IPS-NIHi7 (cell line): ENCODE data around the gene SHISA6.
"Not testable (repeated sequence)": the region's sequence is repeated elsewhere in the genome, so short reads cannot be mapped to it uniquely, and the experiment has no call there.

Experiments
- DNase-seq: peaks from one replicate; pipeline ENCODE4 v3.0.0; 2012; ENCODE audit warnings: mixed read lengths; ENCODE audit errors: extremely low spot score

Gene SHISA6

DNA sequence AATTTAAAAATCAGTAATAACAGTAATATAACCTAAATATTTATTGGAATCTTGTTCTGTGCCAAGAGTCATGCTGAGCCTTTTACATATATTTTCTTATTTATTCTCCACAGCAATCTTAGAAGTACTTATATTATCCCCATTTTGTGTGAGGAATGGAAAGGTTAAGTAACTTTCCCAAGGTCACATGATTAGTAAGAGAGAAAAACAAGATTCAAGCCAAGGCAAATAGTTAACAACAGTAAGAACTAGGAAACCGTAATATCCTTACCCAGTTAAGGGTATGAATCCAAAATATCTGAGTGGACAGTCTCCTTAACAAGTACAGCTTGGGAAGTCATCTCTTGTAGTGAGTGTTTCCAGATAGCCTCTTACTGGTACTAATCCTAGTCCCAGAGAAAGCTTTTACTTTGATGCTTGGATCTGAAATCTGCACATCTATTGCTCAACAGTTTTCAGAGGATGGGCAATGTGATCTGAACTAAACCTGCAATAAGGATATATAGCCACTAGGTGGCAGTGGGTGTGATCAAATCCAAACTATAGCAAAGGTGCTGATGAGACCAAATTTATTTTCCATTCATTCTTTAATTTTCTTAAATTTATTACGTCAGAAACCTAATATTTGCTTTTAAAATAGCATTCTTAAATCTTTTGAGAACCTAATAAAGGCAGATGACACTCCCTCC lies 23.3 kb downstream of the SHISA6 start:
- DNase-seq: peak; percentile 43

DNA sequence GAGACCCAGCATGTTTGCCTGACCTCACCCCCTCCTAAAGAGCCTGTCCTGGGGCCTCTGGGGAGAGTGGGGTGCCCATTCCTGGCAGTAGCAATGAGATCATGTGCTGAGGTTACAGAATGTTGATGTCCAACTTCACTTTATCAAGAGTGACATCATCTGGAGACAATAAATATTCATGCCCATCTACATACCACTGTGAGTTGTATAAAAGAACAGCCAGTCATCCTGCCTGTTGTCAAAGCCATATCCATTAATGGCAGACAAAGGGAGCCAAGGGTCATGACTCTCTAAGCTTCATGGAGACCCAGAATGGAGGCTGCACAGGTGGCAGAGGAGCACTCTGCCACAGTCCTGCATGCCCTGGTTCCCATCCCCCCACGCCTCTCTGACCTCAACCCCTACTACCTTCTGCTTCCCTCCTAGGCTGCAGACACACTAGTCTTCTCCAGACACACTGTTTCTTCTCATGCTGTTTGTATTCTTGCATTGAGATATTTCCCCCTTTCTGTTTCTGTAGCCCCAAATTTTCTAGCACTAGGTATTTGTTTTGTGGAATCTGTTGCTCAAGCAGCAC lies 27.1 kb downstream of the SHISA6 start:
- DNase-seq: no peak

DNA sequence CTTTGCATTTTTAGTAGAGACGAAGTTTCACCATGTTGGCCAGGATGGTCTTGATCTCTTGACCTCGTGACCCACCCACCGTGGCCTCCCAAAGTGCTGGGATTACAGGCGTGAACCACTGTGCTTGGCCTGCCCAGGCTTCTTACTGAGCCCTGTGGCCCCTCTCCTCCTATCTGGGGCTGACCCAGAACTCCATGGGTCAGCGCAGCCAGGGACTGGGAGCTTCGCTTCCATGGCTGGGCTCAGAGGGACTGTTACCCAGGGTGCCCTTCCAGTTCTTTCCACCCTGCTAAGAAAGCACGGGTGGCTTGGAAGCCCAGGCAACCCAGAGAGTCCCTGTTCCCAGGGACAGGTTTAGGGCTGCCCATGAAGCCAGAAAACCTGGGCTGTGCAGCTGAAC lies 28.2 kb downstream of the SHISA6 start:
- no peak for DNase-seq

DNA sequence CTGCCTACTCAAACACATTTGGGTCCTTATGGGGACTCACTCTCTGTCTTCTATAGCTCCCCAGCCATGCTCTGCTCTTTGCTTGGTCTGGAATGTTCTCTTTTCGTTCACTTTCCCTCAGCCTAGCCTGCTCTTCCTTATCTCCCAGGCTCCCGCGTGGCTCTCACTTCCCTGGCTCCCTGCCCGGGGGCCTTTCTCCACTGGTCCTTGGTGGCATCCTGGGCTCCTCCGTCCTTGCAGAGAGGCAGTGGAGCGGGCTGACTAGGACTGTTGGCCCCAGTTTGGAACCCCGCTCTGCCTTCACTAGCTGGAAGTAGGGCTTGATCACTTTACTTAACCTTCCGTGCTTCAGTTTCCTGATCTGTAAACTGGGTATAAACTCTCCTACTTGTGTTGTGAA lies 31.2 kb downstream of the SHISA6 start:
- DNase-seq: no peak

DNA sequence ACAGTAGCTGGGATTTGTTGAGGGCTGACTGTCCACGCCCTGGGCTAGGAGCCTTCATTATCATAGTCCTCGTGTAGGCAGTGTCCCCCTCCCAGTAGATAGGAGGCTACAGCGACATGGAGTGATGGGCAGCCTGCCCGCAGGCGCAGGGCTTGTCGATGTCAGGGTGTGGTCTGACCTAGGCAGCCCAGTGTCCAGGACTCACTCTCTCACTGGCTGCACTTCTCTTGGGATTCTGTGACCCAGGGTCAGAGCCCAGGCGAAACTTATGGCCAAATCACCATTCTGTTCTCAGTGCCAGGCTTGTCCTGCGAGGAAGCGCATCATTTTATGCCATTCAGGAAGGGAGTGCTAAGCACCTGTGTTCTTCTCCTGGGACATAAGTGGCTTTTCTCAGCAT lies 32.6 kb downstream of the SHISA6 start:
- no peak for DNase-seq

DNA sequence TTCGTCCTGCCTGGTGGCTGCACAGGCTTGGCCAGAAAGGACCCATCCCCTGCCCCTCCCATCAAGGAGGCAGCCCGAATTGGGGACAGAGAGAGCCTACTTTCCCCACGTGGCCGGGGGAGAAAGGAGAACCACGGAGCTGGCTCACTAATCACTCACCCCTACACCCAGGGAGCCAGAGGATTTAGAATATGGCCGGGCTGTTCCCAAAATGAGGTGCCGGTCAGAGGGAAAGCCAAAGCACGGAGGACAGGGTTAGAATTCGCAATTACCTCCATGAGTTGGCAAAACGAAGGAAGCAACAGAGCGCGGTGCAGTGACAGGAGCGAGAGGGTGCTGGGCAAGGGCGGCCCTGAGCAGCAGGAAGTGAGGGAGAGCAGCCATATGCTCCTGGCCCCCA lies 33.1 kb downstream of the SHISA6 start:
- no peak for DNase-seq

DNA sequence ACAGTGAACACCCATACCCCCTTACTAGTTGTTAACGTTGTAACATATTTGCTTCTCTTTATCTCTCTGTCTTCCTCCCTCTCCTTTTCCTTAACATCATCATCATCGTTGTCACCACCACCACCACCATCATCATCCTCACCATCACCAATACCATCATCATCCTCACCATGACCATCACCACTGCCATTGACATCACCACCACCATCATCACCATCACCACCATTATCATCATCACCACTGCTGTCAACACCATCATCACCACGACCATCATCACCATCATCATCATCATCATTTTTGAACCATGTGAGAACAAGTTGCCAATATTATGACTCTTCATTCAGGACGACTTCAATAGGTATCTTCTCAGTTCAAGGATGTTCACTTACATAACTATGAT lies 35.5 kb downstream of the SHISA6 start:
- no peak for DNase-seq

DNA sequence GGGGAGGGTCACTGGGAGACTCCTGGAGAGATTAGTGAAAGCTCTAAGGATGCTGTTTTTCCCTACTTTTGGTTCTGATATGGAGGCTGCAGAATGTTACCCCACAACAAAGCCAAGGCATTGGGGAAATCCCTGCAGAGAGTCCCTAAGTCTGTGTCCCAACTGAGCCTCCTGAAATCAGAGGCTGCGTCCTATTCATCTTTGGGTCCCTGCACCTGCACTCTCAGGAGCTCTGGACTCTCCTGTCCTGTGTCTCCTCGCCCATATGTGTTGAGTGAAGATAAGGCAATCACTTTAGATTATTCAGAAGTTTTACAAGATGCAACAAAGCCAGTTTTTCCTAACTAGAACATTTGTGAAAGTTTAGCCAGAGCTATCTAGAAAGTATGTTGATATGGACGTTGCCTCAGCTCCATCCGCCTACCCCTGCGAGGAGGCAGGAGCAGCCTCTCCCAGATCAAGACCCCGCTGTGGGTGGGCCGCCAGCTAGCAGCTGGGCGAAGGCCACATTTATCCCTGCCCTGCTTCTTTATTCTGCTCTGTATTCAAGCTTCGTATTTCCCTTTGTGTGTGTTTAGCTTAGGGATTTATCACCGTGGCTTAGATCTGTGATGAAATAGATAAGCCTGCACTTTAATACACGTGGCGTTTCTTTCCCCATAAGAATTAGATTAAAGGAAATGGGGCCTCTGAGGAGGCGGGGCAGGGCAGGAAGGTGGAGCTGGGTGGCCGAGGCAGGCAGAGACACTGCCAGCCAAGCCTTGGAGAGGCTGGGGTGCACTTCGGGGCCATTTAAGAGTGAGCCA lies 37.4 kb downstream of the SHISA6 start:
- no peak for DNase-seq

DNA sequence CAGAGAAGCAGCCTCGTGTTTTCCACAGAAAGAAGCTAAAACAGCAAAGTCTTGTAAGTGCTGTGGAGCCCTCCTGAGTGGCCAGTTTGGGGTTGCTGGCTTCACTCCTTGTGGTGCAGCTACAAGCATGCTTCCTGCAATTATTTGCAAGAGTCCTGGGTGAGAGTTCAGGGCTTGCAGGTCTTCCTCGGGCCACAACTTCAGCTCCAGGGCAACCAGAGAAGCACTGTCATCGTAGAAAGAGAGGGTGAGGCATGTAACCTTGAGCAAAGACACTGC lies 37.9 kb downstream of the SHISA6 start:
- no peak for DNase-seq

DNA sequence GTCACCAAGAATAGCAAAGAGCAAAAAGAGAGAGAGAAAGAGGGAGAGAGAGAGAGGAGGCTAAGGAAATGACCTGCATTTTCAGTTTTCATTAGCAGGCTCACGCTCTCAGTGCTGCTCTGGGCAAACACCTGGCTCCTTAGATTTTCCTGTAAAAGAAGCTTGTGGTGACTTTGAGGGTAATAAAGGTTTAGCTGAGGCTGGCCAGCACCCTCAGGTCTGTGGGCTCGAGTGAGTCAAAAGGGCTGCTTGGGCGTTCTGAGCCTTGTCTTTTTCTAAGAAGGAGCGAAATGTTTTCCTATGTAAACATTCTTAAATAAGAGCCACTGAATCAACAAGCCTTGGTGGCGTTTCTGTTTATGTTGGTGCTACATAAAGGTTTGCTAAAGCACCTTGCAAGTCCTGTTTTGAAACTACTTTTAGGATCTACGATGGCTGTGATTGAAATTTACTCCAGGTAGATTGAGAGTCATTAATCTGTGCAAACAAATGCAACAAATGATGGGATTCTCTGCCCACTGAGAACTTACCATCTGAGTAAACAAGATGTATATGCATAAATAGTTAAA lies 38.8 kb downstream of the SHISA6 start:
- no peak for DNase-seq

DNA sequence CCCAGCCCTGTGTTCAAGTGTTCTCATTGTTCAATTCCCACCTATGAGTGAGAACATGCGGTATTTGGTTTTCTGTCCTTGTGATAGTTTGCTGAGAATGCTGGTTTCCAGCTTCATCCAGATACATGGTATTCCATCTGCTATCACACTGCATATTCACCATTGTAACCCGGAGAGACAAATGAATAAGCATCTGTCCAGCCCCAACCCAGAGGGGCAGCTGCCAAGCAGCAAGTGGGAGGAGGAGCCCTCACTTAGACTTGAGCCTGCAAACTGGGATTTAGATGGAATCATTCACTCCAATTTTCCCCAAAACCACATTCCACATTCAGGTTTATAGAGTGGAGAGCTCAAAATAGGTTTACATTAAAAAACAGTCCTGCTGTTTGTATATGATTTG lies 41.6 kb downstream of the SHISA6 start:
- no peak for DNase-seq

DNA sequence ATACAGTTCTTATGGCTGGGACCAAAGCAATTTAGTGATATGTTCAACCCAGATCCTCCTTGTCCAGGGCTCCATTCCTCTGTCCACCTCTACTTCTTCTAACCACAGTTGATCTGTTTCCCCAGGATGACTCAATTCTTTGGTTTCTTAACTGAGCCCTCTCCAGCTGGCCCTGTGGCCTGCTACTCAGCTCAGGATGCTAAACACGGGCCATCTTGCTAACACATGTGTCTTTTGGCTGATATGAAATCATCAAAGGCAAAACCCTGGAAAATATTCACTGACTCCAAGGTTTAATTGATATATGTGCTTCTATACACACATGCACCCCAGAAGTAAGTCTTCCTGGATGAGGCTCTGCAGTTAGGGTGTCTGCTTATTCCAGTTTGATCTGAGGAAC lies 43.8 kb downstream of the SHISA6 start:
- no peak for DNase-seq

DNA sequence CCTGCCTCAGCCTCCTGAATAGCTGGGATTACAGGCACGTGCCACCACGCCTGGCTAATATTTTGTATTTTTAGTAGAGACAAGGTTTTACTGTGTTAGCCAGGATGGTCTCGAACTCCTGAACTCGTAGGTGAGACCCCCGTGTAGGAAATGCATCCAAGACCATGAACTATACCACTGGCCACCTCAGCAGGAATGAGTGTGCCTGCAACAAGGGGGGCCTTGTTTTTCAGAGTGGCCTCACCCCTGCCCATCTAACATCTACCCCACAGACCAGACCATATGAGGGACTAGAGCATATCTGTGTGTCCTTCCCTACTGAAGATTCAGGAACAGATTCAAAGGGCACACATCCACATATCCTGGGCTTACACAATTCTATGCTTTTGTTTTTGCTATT lies 44.9 kb downstream of the SHISA6 start:
- no peak for DNase-seq

DNA sequence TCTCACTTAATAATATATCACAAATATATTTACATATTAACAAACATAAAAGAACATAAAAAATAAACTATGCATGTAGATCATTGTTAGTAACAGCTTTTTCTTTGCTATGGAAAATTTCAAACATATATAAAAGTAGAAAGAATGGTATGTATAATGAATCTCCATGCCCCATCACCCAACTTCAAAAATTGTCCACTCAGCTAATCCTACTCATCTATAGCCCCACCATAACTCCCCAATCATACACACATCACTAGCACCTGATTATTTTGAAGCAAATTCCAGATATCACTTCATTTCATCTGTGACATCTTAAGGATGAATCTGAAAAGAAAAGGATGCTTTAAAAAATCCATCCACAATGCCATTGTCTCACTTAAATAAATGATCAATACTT lies 46.8 kb downstream of the SHISA6 start:
- DNase-seq: no peak

DNA sequence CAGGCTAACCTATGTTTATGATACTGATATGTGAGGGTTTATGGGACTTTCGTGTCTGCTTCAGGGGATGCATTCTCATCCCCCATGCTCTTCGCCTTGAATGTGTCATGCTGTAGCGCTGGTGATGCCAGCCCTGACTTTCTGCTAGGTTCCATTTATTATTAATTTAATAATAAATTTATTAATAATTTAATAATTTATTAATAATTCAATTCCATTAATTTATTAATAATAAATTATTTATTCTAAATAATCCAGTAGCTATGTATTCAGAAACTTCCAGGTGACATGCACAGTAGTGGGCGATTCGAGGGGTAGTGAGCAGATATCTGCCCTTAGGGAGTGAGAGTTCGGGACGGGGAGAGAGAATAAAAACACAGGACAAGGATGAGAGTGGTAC lies 49.8 kb downstream of the SHISA6 start:
- DNase-seq: no peak

DNA sequence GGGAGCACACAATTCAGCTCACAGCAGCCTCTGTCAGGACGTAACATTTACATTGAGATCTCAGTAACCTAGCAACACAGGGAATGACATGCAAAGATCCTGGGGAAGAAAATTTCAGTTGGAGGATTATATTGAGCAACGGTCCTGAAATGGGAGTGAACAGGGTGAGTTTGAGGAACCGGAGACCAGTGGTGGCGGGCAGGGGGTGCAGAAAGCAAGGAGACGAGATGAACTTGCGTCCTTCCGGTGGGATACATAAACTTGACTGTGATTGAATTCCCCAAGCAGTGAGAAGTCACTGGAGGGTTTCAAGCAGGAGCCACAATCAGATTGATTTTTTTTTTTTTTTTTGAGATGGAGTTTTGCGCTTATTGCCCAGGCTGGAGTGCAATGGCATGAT lies 51.5 kb downstream of the SHISA6 start:
- no peak for DNase-seq

DNA sequence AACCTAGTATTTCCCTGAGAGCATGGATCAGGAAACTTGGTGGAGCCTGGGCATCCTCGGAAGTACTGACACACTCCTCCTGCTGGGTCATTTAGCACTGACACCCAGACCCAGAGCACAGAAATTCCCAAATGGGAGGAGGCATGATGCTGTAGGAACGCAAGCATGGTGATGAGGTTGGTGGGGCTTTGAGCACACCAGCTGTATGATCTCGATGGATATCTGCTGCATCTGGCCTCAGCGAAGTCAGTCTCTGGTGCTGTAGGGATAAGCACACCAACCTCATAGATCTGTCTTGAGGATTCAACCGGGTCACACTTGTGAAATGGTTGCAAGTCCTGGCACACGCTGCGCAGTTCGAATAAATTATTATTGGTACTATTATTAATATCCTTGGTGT lies 52.5 kb downstream of the SHISA6 start:
- DNase-seq: no peak

DNA sequence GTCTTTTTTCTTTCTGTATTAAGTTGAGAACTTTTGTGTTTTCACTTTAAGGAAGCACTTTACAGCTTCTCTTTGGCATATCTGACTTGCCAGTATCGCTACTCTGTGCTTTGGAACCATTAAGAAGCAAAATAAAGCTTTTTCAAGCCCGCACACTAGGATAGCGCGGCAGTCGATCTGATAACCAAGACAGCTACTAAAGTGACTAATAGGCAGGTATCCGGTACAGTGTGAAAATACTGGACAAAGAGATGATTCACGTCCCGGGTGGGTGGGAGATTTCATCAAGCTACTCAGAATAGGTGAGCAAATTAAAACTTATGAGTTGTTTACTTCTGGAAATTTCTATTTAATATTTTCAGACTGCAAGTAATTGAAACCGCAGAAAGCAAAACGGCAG lies 53.8 kb downstream of the SHISA6 start:
- DNase-seq: no peak

DNA sequence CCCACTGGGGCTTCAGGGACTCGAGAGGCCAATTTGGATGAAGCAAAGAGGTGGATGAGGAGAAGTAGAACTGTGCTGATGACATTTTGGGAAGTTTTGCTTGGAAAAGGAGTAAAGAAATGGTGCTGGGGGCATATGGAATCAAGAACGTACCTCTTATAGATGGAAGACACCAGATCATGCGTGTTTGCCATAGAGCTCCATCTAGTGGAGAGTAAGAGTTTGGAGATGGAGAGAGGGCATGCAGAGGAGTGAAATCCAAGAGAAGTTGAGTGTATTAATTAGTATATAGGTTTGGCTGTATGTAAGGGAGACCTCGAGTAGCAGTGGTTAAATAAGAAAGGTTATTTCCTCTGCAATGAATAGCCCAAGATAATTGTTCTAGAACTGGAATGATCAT lies 56.0 kb downstream of the SHISA6 start:
- peak; percentile 29 for DNase-seq

DNA sequence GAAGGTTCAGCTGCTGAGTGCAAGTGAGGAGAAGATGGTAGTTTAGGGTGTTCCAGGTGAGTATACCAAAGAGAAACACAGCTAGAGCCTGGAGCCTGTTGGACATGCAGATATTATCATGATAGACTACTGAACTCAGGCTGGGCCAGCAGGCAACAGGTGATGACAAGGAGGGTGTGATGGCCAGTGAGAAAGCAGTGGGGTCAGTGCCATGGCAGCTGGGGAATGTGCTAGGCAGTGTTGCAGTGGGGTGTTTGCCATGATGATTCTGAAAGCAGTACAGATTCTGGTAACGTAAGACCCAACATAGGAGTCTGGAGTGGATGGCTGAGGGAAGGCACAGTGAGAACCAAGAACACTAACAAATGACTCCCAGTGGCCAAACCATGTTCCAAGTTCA lies 57.4 kb downstream of the SHISA6 start:
- DNase-seq: no peak

DNA sequence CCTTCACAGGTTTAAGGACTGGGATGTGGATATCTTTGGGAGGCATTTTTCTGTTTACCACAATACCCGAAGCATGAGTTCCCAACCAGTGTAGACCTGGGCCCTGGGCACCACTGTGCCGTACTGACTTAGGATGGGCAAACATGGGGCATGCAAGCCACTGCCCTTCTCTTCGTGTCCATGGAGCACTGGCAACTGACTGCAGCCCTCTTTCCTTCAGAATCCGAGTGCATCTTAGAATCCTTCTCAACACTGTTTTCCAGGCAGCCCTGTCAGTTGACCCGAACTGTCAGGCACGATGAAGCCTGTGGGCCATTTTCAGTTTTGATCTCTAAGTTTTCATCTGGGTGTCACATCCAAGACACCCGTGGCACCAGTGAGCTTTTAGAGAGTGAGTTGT lies 59.2 kb downstream of the SHISA6 start:
- DNase-seq: no peak

DNA sequence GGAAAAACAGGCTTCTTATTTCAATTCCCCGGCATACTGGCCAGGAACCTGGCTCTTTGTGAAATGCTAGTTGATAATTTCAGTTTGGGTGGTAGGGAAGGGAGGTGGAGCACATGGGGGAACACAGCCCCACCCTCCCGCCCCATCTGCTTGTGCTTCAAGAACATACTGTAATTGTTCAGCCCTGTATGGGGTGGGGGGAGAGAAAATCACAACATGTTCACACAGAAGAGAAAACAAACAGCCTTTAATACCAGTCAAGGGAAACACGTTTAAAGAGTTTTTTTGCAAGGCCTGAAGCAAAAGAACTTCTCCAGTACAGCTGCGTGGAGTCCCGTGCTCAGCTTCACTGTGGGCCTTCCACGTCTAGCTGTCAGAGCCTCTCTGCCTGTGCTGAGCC lies 59.7 kb downstream of the SHISA6 start:
- no peak for DNase-seq

DNA sequence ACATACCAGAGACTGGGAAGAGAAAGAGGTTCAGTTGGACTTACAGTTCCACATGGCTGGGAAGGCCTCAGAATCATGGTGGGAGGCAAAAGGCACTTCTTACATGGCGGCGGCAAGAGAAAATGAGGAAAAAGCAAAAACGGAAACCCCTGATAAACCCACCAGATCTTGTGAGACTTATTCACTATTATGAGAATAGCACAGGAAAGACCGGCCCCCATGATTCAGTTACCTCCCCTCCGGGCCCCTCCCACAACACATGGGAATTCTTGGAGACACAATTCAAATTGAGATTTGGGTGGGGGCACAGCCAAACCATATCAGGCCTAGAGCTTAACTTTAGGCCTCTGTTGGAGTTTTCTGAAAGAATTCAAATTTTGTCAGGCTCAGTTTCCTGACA lies 60.9 kb downstream of the SHISA6 start:
- not testable (repeated sequence) for DNase-seq
